SK-N-SH (cell line): ENCODE results near the gene MRPS18A. TPM values are rescaled to one million over a fixed set of nuclear protein-coding genes. Genes with fewer than 3 reads are reported as not detected.

Experiments
- CTCF ChIA-PET: fragments of 300-600, 350-600 bp; formaldehyde crosslinking; extraction: SDS; loops from one replicate; lab custom pipeline; 2021; lab: Yijun Ruan, JAX
- POLR2A ChIA-PET: fragments of 350-600 bp; sonication (Branson Sonifier 250); formaldehyde crosslinking; extraction: SDS; loops from one replicate; lab custom pipeline; 2020; ENCODE audit warnings: antibody characterized with exemption, inconsistent platforms; lab: Yijun Ruan, JAX
- DNase-seq: peaks from one replicate; pipeline ENCODE4 v3.0.0; 2012
- H2AFZ ChIP-seq: fragments of 200-600 bp; sonication (generic); 2 replicates; pipeline ENCODE4 v1.8.1; 2016; ENCODE audit warnings: antibody characterized with exemption, mild to moderate bottlenecking, low read depth
- H3F3A ChIP-seq: fragments of 200-600 bp; sonication (generic); replicated peaks from 2 replicates; pipeline ENCODE3; 2016; ENCODE audit warnings: antibody characterized with exemption, mild to moderate bottlenecking; ENCODE audit not compliant: insufficient read depth
- H3K27ac ChIP-seq, 2 experiments: fragments of 200-500 bp in 1 of 2; fragments of 200-600 bp in 1 of 2; sonication (Bioruptor generic) in 1 of 2; sonication (generic), shearing (Covaris generic) in 1 of 2; 2 replicates each; pipeline versions ENCODE4 v1.5.1 to v1.6.1; 2014 to 2016; ENCODE audit warnings: low read depth in 2 of 2, inconsistent platforms in 1 of 2, low read length in 1 of 2, mild to moderate bottlenecking in 1 of 2, mixed read lengths in 1 of 2
- H3K27me3 ChIP-seq: fragments of 200-600 bp; sonication (generic), shearing (Covaris generic); 2 replicates; pipeline ENCODE4 v1.6.1; 2016; ENCODE audit warnings: mixed run types; ENCODE audit not compliant: insufficient read depth
- H3K36me3 ChIP-seq, 2 experiments: fragments of 200-500 bp in 1 of 2; fragments of 200-600 bp in 1 of 2; sonication (Bioruptor generic) in 1 of 2; sonication (generic) in 1 of 2; replicated peaks in 1 of 2; 2 replicates each; pipeline versions ENCODE3 to v1.5.1; 2014 to 2016; ENCODE audit warnings: low read length in 1 of 2, mild to moderate bottlenecking in 1 of 2; ENCODE audit not compliant: insufficient read depth in 2 of 2, control insufficient read depth in 1 of 2
- H3K4me1 ChIP-seq, 2 experiments: fragments of 200-500 bp in 1 of 2; fragments of 200-600 bp in 1 of 2; sonication (Bioruptor generic) in 1 of 2; sonication (generic), shearing (Covaris generic) in 1 of 2; 2 replicates each; pipeline versions ENCODE4 v1.5.1 to v1.6.1; 2014 to 2016; ENCODE audit warnings: low read depth in 1 of 2, low read length in 1 of 2, mixed run types in 1 of 2; ENCODE audit not compliant: insufficient read depth in 2 of 2, control insufficient read depth in 1 of 2
- H3K4me2 ChIP-seq: fragments of 200-600 bp; sonication (generic), shearing (Covaris generic); 2 replicates; pipeline ENCODE4 v1.6.1; 2017; ENCODE audit warnings: mixed run types
- H3K4me3 ChIP-seq, 2 experiments: fragments of 200-500 bp in 1 of 2; fragments of 200-600 bp in 1 of 2; sonication (Bioruptor generic) in 1 of 2; sonication (generic), shearing (Covaris generic) in 1 of 2; 2 replicates each; pipeline versions ENCODE4 v1.5.1 to v1.8.1; 2014 to 2016; ENCODE audit warnings: low read depth in 2 of 2, inconsistent platforms in 1 of 2, low read length in 1 of 2, mild to moderate bottlenecking in 1 of 2, mixed read lengths in 1 of 2, moderate library complexity in 1 of 2
- H3K79me2 ChIP-seq: fragments of 200-600 bp; sonication (generic); 2 replicates; pipeline ENCODE4 v1.8.1; 2017; ENCODE audit warnings: mild to moderate bottlenecking; ENCODE audit not compliant: insufficient read depth
- H3K9ac ChIP-seq: fragments of 200-600 bp; sonication (generic); 2 replicates; pipeline ENCODE4 v1.6.1; 2017; ENCODE audit warnings: mixed run types
- H3K9me2 ChIP-seq: fragments of 200-600 bp; sonication (generic); 2 replicates; pipeline ENCODE4 v1.6.1; 2017; ENCODE audit warnings: mixed run types
- H3K9me3 ChIP-seq: fragments of 200-600 bp; sonication (generic); 2 replicates; pipeline ENCODE4 v1.6.1; 2017; ENCODE audit warnings: mixed run types, mild to moderate bottlenecking, moderate library complexity
- H4K20me1 ChIP-seq: fragments of 200-600 bp; sonication (generic); 2 replicates; pipeline ENCODE4 v1.6.1; 2017; ENCODE audit warnings: mild to moderate bottlenecking, mixed run types; ENCODE audit not compliant: insufficient read depth
- CTCF ChIP-seq: fragments of 200-600 bp; sonication (generic); IDR thresholded peaks from 2 replicates; pipeline ENCODE4 v1.6.1; 2017; ENCODE audit warnings: antibody characterized with exemption, mild to moderate bottlenecking, moderate library complexity
- ELF1 ChIP-seq: IDR thresholded peaks from 2 replicates; pipeline ENCODE4 v1.4.0; 2012
- GABPA ChIP-seq: IDR thresholded peaks from 2 replicates; pipeline ENCODE4 v1.4.0; 2012; ENCODE audit warnings: low read depth, mild to moderate bottlenecking
- GATA2 ChIP-seq: sonication (generic); formaldehyde crosslinking; IDR thresholded peaks from 2 replicates; pipeline ENCODE4 v1.5.0; 2020; ENCODE audit warnings: mild to moderate bottlenecking, missing genetic modification reagents
- IRF3 ChIP-seq: fragments of 150-350 bp; IDR thresholded peaks from 2 replicates; pipeline ENCODE4 v1.6.1; 2016; ENCODE audit warnings: mild to moderate bottlenecking, low read depth, low read length
- JUND ChIP-seq: IDR thresholded peaks from 2 replicates; pipeline ENCODE4 v1.4.0; 2012
- MEF2A ChIP-seq: IDR thresholded peaks from 2 replicates; pipeline ENCODE4 v1.4.0; 2012; ENCODE audit warnings: low read depth, borderline replicate concordance
- RCOR1 ChIP-seq: fragments of 150-350 bp; IDR thresholded peaks from 2 replicates; pipeline ENCODE4 v1.6.1; 2017; ENCODE audit warnings: antibody characterized with exemption, low read length
- REST ChIP-seq: IDR thresholded peaks from 2 replicates; pipeline ENCODE4 v1.6.1; 2012; ENCODE audit warnings: mild to moderate bottlenecking, low read depth, low read length, moderate library complexity
- TAF1 ChIP-seq: IDR thresholded peaks from 2 replicates; pipeline ENCODE4 v1.6.1; 2012; ENCODE audit warnings: low read depth, mild to moderate bottlenecking, low read length, moderate library complexity, borderline replicate concordance
- TCF12 ChIP-seq: IDR thresholded peaks from 2 replicates; pipeline ENCODE4 v1.4.0; 2012
- TEAD4 ChIP-seq: IDR thresholded peaks from 2 replicates; pipeline ENCODE4 v1.4.0; 2012; ENCODE audit warnings: mild to moderate bottlenecking, borderline replicate concordance; ENCODE audit not compliant: insufficient read depth
- WGBS: methylation state at CpG from one replicate; pipeline ENCODE4 v1.1.6; 2017; ENCODE audit warnings: low lambda C conversion rate; 5-methylcytosine and 5-hydroxymethylcytosine counted together
- polyA plus RNA-seq, 3 experiments: library from polyadenylated mRNA; depleted of rRNA; stranded (reverse); fragments of >200 nt; gene quantifications; 2 replicates each; pipeline ENCODE4 v1.2.3, GENCODE V29; 2012

Gene MRPS18A
- polyA plus RNA-seq, 1 of the 3 experiments (the other 2 are of a cell fraction), result 57.0 TPM

GRCh38 chr6:43720999-43721398 lies 33.4 kb upstream of the MRPS18A start (continued):
- TF ChIP-seq GATA2 (CRISPR knock-in tag) (no peak), RCOR1 (no peak)

GRCh38 chr6:43719511-43719910 lies 31.9 kb upstream of the MRPS18A start:
- Histone ChIP-seq H3K9me2 (no peaks in the 10 kb centered on the region), H3K4me2 (no peak overlapping the region), H3K36me3 (no peaks in the 10 kb centered on the region), H3K79me2 (no peaks in the 10 kb centered on the region), H3K9me3 (no peaks in the 10 kb centered on the region), H2AFZ (no peak overlapping the region), H3K4me1 (peaks cover 0 to 34% of the 10 kb centered on the region in 2 experiments; a peak in 2 of 4 replicates), H3F3A (no peaks in the 10 kb centered on the region), H3K9ac (no peak overlapping the region), H3K27me3 (no peaks in the 10 kb centered on the region), H3K27ac (no peak overlapping the region), H3K4me3 (no peak overlapping the region), H4K20me1 (no peaks in the 10 kb centered on the region)
- 75% methylated on average over 2 of the region's 7 CpGs for WGBS
- no peak for DNase-seq
- TF ChIP-seq TCF12 (no peak), GABPA (no peak), TAF1 (no peak), MEF2A (no peak), ELF1 (no peak), CTCF (no peak), IRF3 (no peak), REST (no peak), TEAD4 (no peak), JUND (no peak)
- ChIA-PET POLR2A (no interaction called here), CTCF (interaction anchor here (1.0 to 6.3 kb wide), 3 partner anchors 50 to 359 kb away, joined by 4 to 47 read pairs (median 5); partner anchors contain the start of gene VEGFA)
